ENCODE results near the gene POC1B.

GRCh38 chr12:89501793-89502192 lies 24.1 kb downstream of the POC1B start:
- TF ChIP-seq LEF1 (IDR thresholded peaks at IDR 0.05; ENCODE audit: borderline replicate concordance) (no peak), TARDBP (IDR thresholded peaks at IDR 0.05) (no peak), NFRKB (IDR thresholded peaks at IDR 0.05) (no peak), FOXM1 (IDR thresholded peaks at IDR 0.05; ENCODE audit: borderline replicate concordance) (no peak), SP1 (IDR thresholded peaks at IDR 0.05) (no peak), HDGF (IDR thresholded peaks at IDR 0.05; ENCODE audit: borderline replicate concordance) (no peak)
